H9 (cell line): Measurements from ENCODE around the gene ARMC2. TPM values are rescaled to one million over a fixed set of nuclear protein-coding genes. Genes with fewer than 3 reads are reported as not detected.

Experiments used
- DNase-seq: peaks from one replicate; pipeline ENCODE4 v3.0.0-alpha.2; 2017
- H2AFZ ChIP-seq: one replicate; pipeline ENCODE4 v1.6.1; 2013; ENCODE audit warnings: mild to moderate bottlenecking, low read length, control low read depth, moderate library complexity
- H2AK5ac ChIP-seq: 2 replicates; pipeline ENCODE4 v1.6.1; 2013; ENCODE audit warnings: low read length, control low read depth, mixed read lengths; ENCODE audit not compliant: insufficient read length
- H2BK120ac ChIP-seq: one replicate; pipeline ENCODE4 v1.6.1; 2013; ENCODE audit warnings: low read depth, mild to moderate bottlenecking, low read length, control low read depth, inconsistent platforms; ENCODE audit not compliant: poor library complexity, severe bottlenecking
- H2BK12ac ChIP-seq: 2 replicates; pipeline ENCODE4 v1.6.1; 2013; ENCODE audit warnings: low read length, control low read depth, mixed read lengths, low read depth; ENCODE audit not compliant: insufficient read length
- H2BK15ac ChIP-seq: 2 replicates; pipeline ENCODE4 v1.6.1; 2013; ENCODE audit warnings: low read depth, low read length, control low read depth
- H2BK20ac ChIP-seq: one replicate; pipeline ENCODE4 v1.6.1; 2013; ENCODE audit warnings: low read depth, mild to moderate bottlenecking, low read length, control low read depth, inconsistent platforms; ENCODE audit not compliant: poor library complexity, severe bottlenecking
- H2BK5ac ChIP-seq: 2 replicates; pipeline ENCODE4 v1.6.1; 2013; ENCODE audit warnings: low read length, control low read depth, mixed read lengths; ENCODE audit not compliant: insufficient read length
- H3K14ac ChIP-seq: 2 replicates; pipeline ENCODE4 v1.6.1; 2013; ENCODE audit warnings: low read length, control low read depth; ENCODE audit not compliant: insufficient read depth
- H3K18ac ChIP-seq: 2 replicates; pipeline ENCODE4 v1.6.1; 2013; ENCODE audit warnings: low read depth, mild to moderate bottlenecking, mixed read lengths, low read length, control low read depth; ENCODE audit not compliant: insufficient read length
- H3K23ac ChIP-seq: 2 replicates; pipeline ENCODE4 v1.6.1; 2013; ENCODE audit warnings: low read length, control low read depth, mixed read lengths, low read depth; ENCODE audit not compliant: insufficient read length
- H3K23me2 ChIP-seq: 2 replicates; pipeline ENCODE4 v1.6.1; 2013; ENCODE audit warnings: low read depth, mild to moderate bottlenecking, mixed read lengths, low read length, control low read depth; ENCODE audit not compliant: insufficient read length, poor library complexity, severe bottlenecking
- H3K27ac ChIP-seq: 2 replicates; pipeline ENCODE4 v1.5.1; 2013; ENCODE audit warnings: low read length, control low read depth, mixed read lengths, low read depth; ENCODE audit not compliant: insufficient read length
- H3K27me3 ChIP-seq: 2 replicates; pipeline ENCODE4 v1.6.1; 2013; ENCODE audit warnings: low read length, control low read depth, inconsistent platforms; ENCODE audit not compliant: insufficient read depth
- H3K4ac ChIP-seq: 2 replicates; pipeline ENCODE4 v1.6.1; 2013; ENCODE audit warnings: low read depth, mild to moderate bottlenecking, control low read depth, inconsistent platforms, low read length, moderate library complexity
- H3K4me1 ChIP-seq: 2 replicates; pipeline ENCODE4 v1.6.1; 2013; ENCODE audit warnings: low read length, control low read depth, inconsistent platforms; ENCODE audit not compliant: insufficient read depth
- H3K4me2 ChIP-seq: 2 replicates; pipeline ENCODE4 v1.6.1; 2013; ENCODE audit warnings: low read length, control low read depth, mixed read lengths; ENCODE audit not compliant: insufficient read length, insufficient read depth
- H3K56ac ChIP-seq: 2 replicates; pipeline ENCODE4 v1.6.1; 2013; ENCODE audit warnings: low read depth, mild to moderate bottlenecking, mixed read lengths, low read length, control low read depth; ENCODE audit not compliant: insufficient read length
- H3K79me1 ChIP-seq: 2 replicates; pipeline ENCODE4 v1.6.1; 2013; ENCODE audit warnings: low read depth, mild to moderate bottlenecking, moderate library complexity, low read length, control low read depth, inconsistent platforms; ENCODE audit not compliant: insufficient read depth, poor library complexity, severe bottlenecking
- H3K79me2 ChIP-seq: 2 replicates; pipeline ENCODE4 v1.6.1; 2013; ENCODE audit warnings: low read length, control low read depth, inconsistent platforms; ENCODE audit not compliant: insufficient read depth
- H3K9ac ChIP-seq: 2 replicates; pipeline ENCODE4 v1.6.1; 2013; ENCODE audit warnings: low read length, control low read depth, mixed read lengths; ENCODE audit not compliant: insufficient read length; ENCODE audit errors: extremely low read depth
- H3K9me3 ChIP-seq: one replicate; pipeline ENCODE4 v1.6.1; 2013; ENCODE audit warnings: low read depth, low read length, inconsistent platforms; ENCODE audit not compliant: control insufficient read depth
- H3T11ph ChIP-seq: one replicate; pipeline ENCODE4 v1.6.1; 2013; ENCODE audit warnings: mild to moderate bottlenecking, low read length, control low read depth, inconsistent platforms
- H4K20me1 ChIP-seq: one replicate; pipeline ENCODE4 v1.6.1; 2013; ENCODE audit not compliant: control insufficient read depth, insufficient read length, insufficient read depth
- H4K5ac ChIP-seq: 2 replicates; pipeline ENCODE4 v1.6.1; 2013; ENCODE audit warnings: low read depth, mild to moderate bottlenecking, mixed read lengths, low read length, control low read depth; ENCODE audit not compliant: insufficient read length
- H4K8ac ChIP-seq: replicated peaks from 2 replicates; pipeline ENCODE4 v1.6.1; 2013; ENCODE audit warnings: low read length, control low read depth, mixed read lengths, low read depth; ENCODE audit not compliant: insufficient read length
- H4K91ac ChIP-seq: 2 replicates; pipeline ENCODE4 v1.6.1; 2013; ENCODE audit warnings: low read depth, mild to moderate bottlenecking, moderate library complexity, mixed read lengths, low read length, control low read depth; ENCODE audit not compliant: insufficient read length
- H3K27ac Mint-ChIP-seq, 3 experiments: 2 replicates in 2 of 3; 3 replicates in 1 of 3; pipeline ENCODE4 v1.8.0; 2020 to 2021; ENCODE audit warnings: mixed read lengths in 3 of 3, mild to moderate bottlenecking in 1 of 3, moderate library complexity in 1 of 3
- H3K27me3 Mint-ChIP-seq: 2 replicates; pipeline ENCODE4 v1.8.0; 2021; ENCODE audit warnings: low read depth, mild to moderate bottlenecking, moderate library complexity, mixed read lengths
- H3K36me3 Mint-ChIP-seq, 3 experiments: 2 replicates in 2 of 3; 3 replicates in 1 of 3; pipeline ENCODE4 v1.8.0; 2020 to 2021; ENCODE audit warnings: low read depth in 3 of 3, mixed read lengths in 3 of 3; ENCODE audit not compliant: insufficient read depth in 1 of 3
- H3K4me1 Mint-ChIP-seq, 2 experiments: 2 replicates each; pipeline ENCODE4 v1.8.0; 2020; ENCODE audit warnings: mixed read lengths in 2 of 2
- H3K4me3 Mint-ChIP-seq, 2 experiments: 2 replicates in 1 of 2; 3 replicates in 1 of 2; pipeline ENCODE4 v1.8.0; 2020 to 2021; ENCODE audit warnings: mild to moderate bottlenecking in 2 of 2, mixed read lengths in 2 of 2, moderate library complexity in 1 of 2
- H3K9me3 Mint-ChIP-seq, 2 experiments: 2 replicates in 1 of 2; 3 replicates in 1 of 2; pipeline ENCODE4 v1.8.0; 2020; ENCODE audit warnings: mild to moderate bottlenecking in 2 of 2, mixed read lengths in 2 of 2, moderate library complexity in 1 of 2
- WGBS: extraction: QIAGEN DNeasy Blood & Tissue Kit; methylation state at CpG from one replicate; pipeline ENCODE4 v1.1.7; 2013; ENCODE audit warnings: missing lambda C conversion rate, low lambda C conversion rate, mixed read lengths; ENCODE audit not compliant: insufficient read length; ENCODE audit errors: extremely low coverage; 5-methylcytosine and 5-hydroxymethylcytosine counted together
- total RNA-seq: library from RNA; stranded (reverse); gene quantifications from 2 replicates; pipeline ENCODE4 v1.2.1, GENCODE V29; 2021
- TF ChIP-seq, protein P1 (sequence below): fragments of 200-600 bp; sonication (generic); conservative IDR thresholded peaks from 3 replicates; pipeline ENCODE4 v1.8.0; 2021; ENCODE audit warnings: antibody characterized with exemption, mild to moderate bottlenecking

ARMC2 gene
- total RNA-seq, 1 experiment from 2014 or later, result 2.8 TPM

DNA sequence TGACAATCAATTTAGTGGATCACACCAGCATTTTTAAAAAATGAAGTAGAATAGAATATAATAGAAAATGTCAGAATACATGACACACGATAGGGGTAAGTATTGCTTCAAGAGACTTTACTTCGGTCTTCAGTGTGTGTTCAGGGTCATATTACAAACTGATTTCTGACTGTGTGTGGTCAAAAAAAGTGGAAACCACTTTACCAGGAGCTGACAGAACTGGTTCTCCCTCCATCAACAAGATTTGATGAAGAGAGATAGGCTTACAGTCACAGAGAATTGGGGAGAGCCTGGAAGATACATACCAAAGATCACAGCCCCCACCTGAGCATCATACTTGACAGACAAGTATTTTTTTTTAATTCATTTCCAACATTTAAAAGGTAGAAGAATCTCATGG is 21.7 kb downstream of the ARMC2 start:
- no peaks in the 10 kb centered on the region for H3K79me2 ChIP-seq
- no peak overlapping the region for H3K18ac ChIP-seq
- no peak overlapping the region for H2BK120ac ChIP-seq
- H3K27me3 Mint-ChIP-seq, result no peaks in the 10 kb centered on the region
- peaks cover 25 to 39% of the 10 kb centered on the region in 2 experiments for H3K4me1 Mint-ChIP-seq
- no peak overlapping the region for H2BK5ac ChIP-seq
- no peaks in the 10 kb centered on the region for H3K23me2 ChIP-seq
- H3K4me2 ChIP-seq, result no peak overlapping the region
- H4K8ac ChIP-seq, result no peak overlapping the region
- no peak overlapping the region for H3K4me3 Mint-ChIP-seq
- no peak for DNase-seq
- H3K27ac Mint-ChIP-seq, result no peak overlapping the region
- H2BK20ac ChIP-seq, result no peak overlapping the region
- no peak overlapping the region for H2BK15ac ChIP-seq
- no peak overlapping the region for H3K27ac ChIP-seq
- H4K20me1 ChIP-seq, result no peaks in the 10 kb centered on the region
- H2AFZ ChIP-seq, result no peak overlapping the region
- no peak overlapping the region for H3T11ph ChIP-seq
- H3K9ac ChIP-seq, result no peak overlapping the region
- H3K9me3 Mint-ChIP-seq, result no peaks in the 10 kb centered on the region; a peak in 1 of 5 replicates
- H3K9me3 ChIP-seq, result no peaks in the 10 kb centered on the region
- no CpG with 5 or more reads among the region's 2 CpGs for WGBS
- TF ChIP-seq, protein P1, sequence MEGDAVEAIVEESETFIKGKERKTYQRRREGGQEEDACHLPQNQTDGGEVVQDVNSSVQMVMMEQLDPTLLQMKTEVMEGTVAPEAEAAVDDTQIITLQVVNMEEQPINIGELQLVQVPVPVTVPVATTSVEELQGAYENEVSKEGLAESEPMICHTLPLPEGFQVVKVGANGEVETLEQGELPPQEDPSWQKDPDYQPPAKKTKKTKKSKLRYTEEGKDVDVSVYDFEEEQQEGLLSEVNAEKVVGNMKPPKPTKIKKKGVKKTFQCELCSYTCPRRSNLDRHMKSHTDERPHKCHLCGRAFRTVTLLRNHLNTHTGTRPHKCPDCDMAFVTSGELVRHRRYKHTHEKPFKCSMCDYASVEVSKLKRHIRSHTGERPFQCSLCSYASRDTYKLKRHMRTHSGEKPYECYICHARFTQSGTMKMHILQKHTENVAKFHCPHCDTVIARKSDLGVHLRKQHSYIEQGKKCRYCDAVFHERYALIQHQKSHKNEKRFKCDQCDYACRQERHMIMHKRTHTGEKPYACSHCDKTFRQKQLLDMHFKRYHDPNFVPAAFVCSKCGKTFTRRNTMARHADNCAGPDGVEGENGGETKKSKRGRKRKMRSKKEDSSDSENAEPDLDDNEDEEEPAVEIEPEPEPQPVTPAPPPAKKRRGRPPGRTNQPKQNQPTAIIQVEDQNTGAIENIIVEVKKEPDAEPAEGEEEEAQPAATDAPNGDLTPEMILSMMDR, result no peak
- H3K23ac ChIP-seq, result no peak overlapping the region
- no peaks in the 10 kb centered on the region for H3K79me1 ChIP-seq
- no peaks in the 10 kb centered on the region for H3K4me1 ChIP-seq
- H3K56ac ChIP-seq, result no peak overlapping the region
- H4K5ac ChIP-seq, result no peak overlapping the region
- H3K4ac ChIP-seq, result no peak overlapping the region
- H3K27me3 ChIP-seq, result no peaks in the 10 kb centered on the region
- no peak overlapping the region for H3K14ac ChIP-seq
- no peak overlapping the region for H4K91ac ChIP-seq
- H2BK12ac ChIP-seq, result no peak overlapping the region
- no peak overlapping the region for H2AK5ac ChIP-seq
- no peaks in the 10 kb centered on the region; a peak in 1 of 7 replicates for H3K36me3 Mint-ChIP-seq
